SK-MEL-5 (cell line): ENCODE results near the gene PICK1. TPM values are rescaled to one million over a fixed set of nuclear protein-coding genes. Genes with fewer than 3 reads are reported as not detected.
A peak's percentile ranks its signal among the peaks of the same experiment; 100 is the strongest.
"Not testable (repeated sequence)": the region's sequence is repeated elsewhere in the genome, so short reads cannot be mapped to it uniquely, and the experiment has no call there.

Source experiments
- DNase-seq: peaks from one replicate; pipeline ENCODE4 v3.0.0-alpha.2; 2016; ENCODE audit warnings: low read depth, low spot score
- in situ Hi-C: cut with HindIII; loops from 2 replicates; pipeline ENCODE4 v1.10.0; 2016; ENCODE audit warnings: low sequenced_read_pairs, high pct_unique_total_duplicates, low pct_unique_long_range_greater_than_20kb
- total RNA-seq: library from RNA; depleted of rRNA; stranded (reverse); fragments of >200 nt; shearing (Covaris generic); gene quantifications from 2 replicates; pipeline ENCODE4 v1.2.3, GENCODE V29; 2014

The PICK1 gene
- total RNA-seq, 1 experiment from 2014 or later, result 35.7 TPM

- in situ Hi-C loops, result no loop called here
- DNase-seq, result no peak
These were observed 28.7 kb upstream of the PICK1 start for GRCh38 chr22:38028344-38029130.

GRCh38 chr22:38029370-38029769 is 27.8 kb upstream of the PICK1 start:
- in situ Hi-C loops, result no loop called here
- no peak for DNase-seq

- in situ Hi-C loops, result no loop called here
- no peak for DNase-seq
These were observed 27.3 kb upstream of the PICK1 start for GRCh38 chr22:38029901-38030300.

GRCh38 chr22:38030311-38031133 is 26.7 kb upstream of the PICK1 start:
- no peak for DNase-seq
- in situ Hi-C loops, result no loop called here

- DNase-seq, result no peak
These were observed 25.7 kb upstream of the PICK1 start for GRCh38 chr22:38031491-38031890.

GRCh38 chr22:38032681-38033521 is 24.3 kb upstream of the PICK1 start:
- no peak for DNase-seq
- in situ Hi-C loops, result no loop called here

More at GRCh38 chr22:38031491-38031890, 25.7 kb upstream of the PICK1 start:
- in situ Hi-C loops, result no loop called here

- in situ Hi-C loops, result no loop called here
- DNase-seq, result peak; percentile 94
These were observed 23.5 kb upstream of the PICK1 start for GRCh38 chr22:38033522-38034277.

GRCh38 chr22:38034278-38034882 is 22.8 kb upstream of the PICK1 start:
- in situ Hi-C loops, result no loop called here
- peak; percentile 92 for DNase-seq

GRCh38 chr22:38034884-38035529 is 22.2 kb upstream of the PICK1 start:
- DNase-seq, result no peak
- in situ Hi-C loops, result no loop called here

- DNase-seq, result no peak
- in situ Hi-C loops, result no loop called here
These were observed 21.7 kb upstream of the PICK1 start for GRCh38 chr22:38035530-38035885.

GRCh38 chr22:38036392-38037062 is 20.7 kb upstream of the PICK1 start:
- DNase-seq, result no peak
- in situ Hi-C loops, result no loop called here

GRCh38 chr22:38037367-38038150 is 19.6 kb upstream of the PICK1 start:
- peak; percentile 95 for DNase-seq
- in situ Hi-C loops, result not testable (repeated sequence)

GRCh38 chr22:38038426-38038825 is 18.8 kb upstream of the PICK1 start:
- in situ Hi-C loops, result no loop called here
- peak; percentile 100 for DNase-seq

GRCh38 chr22:38038890-38039812 is 18.1 kb upstream of the PICK1 start:
- in situ Hi-C loops, result no loop called here
- no peak for DNase-seq
